Smooth muscle cell (in vitro differentiated cells): ENCODE measurements around the gene EVL. TPM values are rescaled to one million over a fixed set of nuclear protein-coding genes. Genes with fewer than 3 reads are reported as not detected.

Source experiments
- DNase-seq: peaks from one replicate; lab custom pipeline; 2025; ENCODE audit not compliant: unreplicated experiment; lab: John Stamatoyannopoulos, UW
- H2AFZ ChIP-seq: fragments of 200-600 bp; sonication (generic); 2 replicates; pipeline ENCODE4 v1.6.0; 2016; ENCODE audit warnings: antibody characterized with exemption, low read depth, mild to moderate bottlenecking
- H3F3A ChIP-seq: fragments of 200-600 bp; sonication (generic); 2 replicates; pipeline ENCODE4 v1.6.0; 2017; ENCODE audit warnings: antibody characterized with exemption, low read depth
- H3K27ac ChIP-seq: fragments of 200-600 bp; sonication (generic); 2 replicates; pipeline ENCODE4 v1.5.1; 2016; ENCODE audit warnings: low read depth, mild to moderate bottlenecking
- H3K27me3 ChIP-seq: fragments of 200-600 bp; sonication (generic); 2 replicates; pipeline ENCODE4 v1.6.1; 2016; ENCODE audit warnings: low read depth, mild to moderate bottlenecking
- H3K36me3 ChIP-seq: fragments of 200-600 bp; sonication (generic); 2 replicates; pipeline ENCODE4 v1.5.1; 2016; ENCODE audit warnings: low read depth
- H3K4me1 ChIP-seq: fragments of 200-600 bp; sonication (generic); 2 replicates; pipeline ENCODE4 v1.5.1; 2016; ENCODE audit warnings: low read depth
- H3K4me2 ChIP-seq: fragments of 200-600 bp; sonication (generic); 2 replicates; pipeline ENCODE4 v1.6.0; 2016; ENCODE audit warnings: mild to moderate bottlenecking
- H3K4me3 ChIP-seq: fragments of 200-600 bp; sonication (generic); 2 replicates; pipeline ENCODE4 v1.5.1; 2016; ENCODE audit warnings: mild to moderate bottlenecking
- H3K79me2 ChIP-seq: fragments of 200-600 bp; sonication (generic); 2 replicates; pipeline ENCODE4 v1.6.0; 2016; ENCODE audit warnings: low read depth, mild to moderate bottlenecking
- H3K9ac ChIP-seq: fragments of 200-600 bp; sonication (generic); 2 replicates; pipeline ENCODE4 v1.6.0; 2016; ENCODE audit warnings: low read depth
- H3K9me3 ChIP-seq: fragments of 200-600 bp; sonication (generic); replicated peaks from 2 replicates; pipeline ENCODE4 v1.5.1; 2016; ENCODE audit warnings: low read depth
- H4K20me1 ChIP-seq: fragments of 200-600 bp; sonication (generic); 2 replicates; pipeline ENCODE4 v1.6.0; 2016; ENCODE audit warnings: low read depth
- WGBS: methylation state at CpG from one replicate; pipeline ENCODE4 v1.1.7; 2016; ENCODE audit warnings: low lambda C conversion rate; 5-methylcytosine and 5-hydroxymethylcytosine counted together
- polyA plus RNA-seq: library from polyadenylated mRNA; unstranded; fragments of >200 nt; fragmentation: Nextera tagmentation; extraction: Ambion mirVana; gene quantifications from 2 replicates; pipeline ENCODE4 v1.2.1, GENCODE V29; 2016
- total RNA-seq: library from RNA; depleted of rRNA; stranded (reverse); fragments of >200 nt; gene quantifications from 2 replicates; pipeline ENCODE4 v1.2.3, GENCODE V29; 2014
- TF ChIP-seq, protein P1 (sequence below): fragments of 200-600 bp; sonication (generic); IDR thresholded peaks from 2 replicates; pipeline ENCODE4 v1.5.1; 2017; ENCODE audit warnings: borderline replicate concordance, mild to moderate bottlenecking, antibody characterized with exemption; ENCODE audit not compliant: insufficient read depth, poor library complexity, severe bottlenecking

Gene EVL
- total and polyA plus RNA-seq, 2 experiments from 2014 or later, result 19.5 to 26.3 TPM

DNA sequence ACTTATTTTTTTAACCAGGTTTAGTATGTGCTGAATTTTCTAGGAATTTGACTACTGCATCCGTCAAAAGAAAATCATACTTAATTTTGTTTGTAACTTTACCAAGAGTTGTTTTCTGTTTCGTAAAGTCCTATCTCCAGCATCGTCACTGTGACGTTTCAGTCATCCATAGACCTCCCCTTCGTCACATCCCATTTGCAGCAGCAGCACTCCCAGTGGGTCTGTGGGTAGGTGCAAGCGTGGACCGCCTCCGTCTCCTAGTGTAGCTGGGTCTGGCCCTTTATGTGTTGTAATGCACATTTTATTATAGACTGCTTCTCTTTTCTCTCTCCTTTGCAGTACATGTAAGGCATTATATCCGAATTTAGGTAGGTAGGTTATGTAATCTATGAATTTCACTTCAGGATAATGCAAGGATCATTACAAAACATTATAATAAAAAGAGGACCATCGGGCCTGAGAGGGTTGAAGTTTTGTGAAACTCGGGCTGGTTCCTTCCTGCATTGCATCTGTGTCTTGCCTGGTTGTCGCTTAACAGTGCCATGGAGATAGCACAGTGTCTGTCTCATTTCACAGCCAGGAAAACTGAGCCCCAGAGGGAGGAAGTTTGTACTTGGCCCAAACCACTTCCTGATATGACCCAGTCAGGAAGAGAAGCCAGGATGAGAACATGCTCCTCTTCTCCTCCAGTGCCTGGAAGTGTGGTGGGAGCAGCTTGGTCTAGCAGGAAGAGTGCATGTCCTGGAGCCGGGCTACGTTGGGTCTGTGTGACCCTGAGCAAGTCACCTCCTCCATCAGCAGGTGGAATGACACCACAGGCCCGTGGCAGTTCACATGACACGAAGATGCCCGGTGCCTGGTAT lies 41.3 kb downstream of the EVL start:
- no peak overlapping the region for H3K9ac ChIP-seq
- no peak overlapping the region for H3K4me2 ChIP-seq
- H2AFZ ChIP-seq, result no peak overlapping the region
- no peaks in the 10 kb centered on the region for H3K27me3 ChIP-seq
- no peaks in the 10 kb centered on the region for H3K79me2 ChIP-seq
- no peaks in the 10 kb centered on the region for H3F3A ChIP-seq
- 94% methylated on average over 17 of the region's 17 CpGs for WGBS
- H3K9me3 ChIP-seq, result no peaks in the 10 kb centered on the region
- TF ChIP-seq, protein P1, sequence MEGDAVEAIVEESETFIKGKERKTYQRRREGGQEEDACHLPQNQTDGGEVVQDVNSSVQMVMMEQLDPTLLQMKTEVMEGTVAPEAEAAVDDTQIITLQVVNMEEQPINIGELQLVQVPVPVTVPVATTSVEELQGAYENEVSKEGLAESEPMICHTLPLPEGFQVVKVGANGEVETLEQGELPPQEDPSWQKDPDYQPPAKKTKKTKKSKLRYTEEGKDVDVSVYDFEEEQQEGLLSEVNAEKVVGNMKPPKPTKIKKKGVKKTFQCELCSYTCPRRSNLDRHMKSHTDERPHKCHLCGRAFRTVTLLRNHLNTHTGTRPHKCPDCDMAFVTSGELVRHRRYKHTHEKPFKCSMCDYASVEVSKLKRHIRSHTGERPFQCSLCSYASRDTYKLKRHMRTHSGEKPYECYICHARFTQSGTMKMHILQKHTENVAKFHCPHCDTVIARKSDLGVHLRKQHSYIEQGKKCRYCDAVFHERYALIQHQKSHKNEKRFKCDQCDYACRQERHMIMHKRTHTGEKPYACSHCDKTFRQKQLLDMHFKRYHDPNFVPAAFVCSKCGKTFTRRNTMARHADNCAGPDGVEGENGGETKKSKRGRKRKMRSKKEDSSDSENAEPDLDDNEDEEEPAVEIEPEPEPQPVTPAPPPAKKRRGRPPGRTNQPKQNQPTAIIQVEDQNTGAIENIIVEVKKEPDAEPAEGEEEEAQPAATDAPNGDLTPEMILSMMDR, result no peak
- peaks cover 2% of the 10 kb centered on the region for H3K4me1 ChIP-seq
- no peak for DNase-seq
- H3K4me3 ChIP-seq, result no peak overlapping the region
- H3K27ac ChIP-seq, result no peak overlapping the region
- no peaks in the 10 kb centered on the region for H3K36me3 ChIP-seq
- H4K20me1 ChIP-seq, result no peaks in the 10 kb centered on the region

DNA sequence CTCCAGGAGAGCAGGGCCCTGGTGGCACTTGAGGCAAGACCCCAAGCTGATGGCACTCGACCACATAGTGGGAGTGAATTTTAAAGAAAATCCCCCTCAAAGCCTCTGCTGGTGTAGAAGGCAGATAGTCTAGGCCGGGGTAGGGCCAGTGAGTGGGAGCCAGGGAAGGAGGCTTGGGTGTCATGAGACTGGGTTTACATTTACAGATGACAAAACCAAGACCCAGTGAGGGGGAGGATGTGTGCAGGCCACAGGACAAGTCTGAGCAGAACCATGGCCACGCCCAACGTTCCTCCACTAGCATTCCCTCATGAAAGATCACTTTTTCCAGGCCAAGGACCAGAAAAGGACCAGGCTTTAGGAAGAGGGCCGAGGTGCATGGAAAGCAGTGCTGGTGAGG lies 42.0 kb downstream of the EVL start:
- Histone ChIP-seq H3K27ac (no peak overlapping the region), H3K9ac (no peak overlapping the region), H3K27me3 (no peaks in the 10 kb centered on the region), H3K4me3 (no peak overlapping the region), H3K4me2 (peak overlapping the region; percentile 0), H3K79me2 (no peaks in the 10 kb centered on the region), H4K20me1 (no peaks in the 10 kb centered on the region), H3K36me3 (no peaks in the 10 kb centered on the region), H3K4me1 (peaks cover 7% of the 10 kb centered on the region), H2AFZ (no peak overlapping the region), H3F3A (no peaks in the 10 kb centered on the region), H3K9me3 (no peaks in the 10 kb centered on the region)
- TF ChIP-seq, protein P1, result no peak
- no peak for DNase-seq
- 56% methylated on average over 5 of the region's 5 CpGs for WGBS

DNA sequence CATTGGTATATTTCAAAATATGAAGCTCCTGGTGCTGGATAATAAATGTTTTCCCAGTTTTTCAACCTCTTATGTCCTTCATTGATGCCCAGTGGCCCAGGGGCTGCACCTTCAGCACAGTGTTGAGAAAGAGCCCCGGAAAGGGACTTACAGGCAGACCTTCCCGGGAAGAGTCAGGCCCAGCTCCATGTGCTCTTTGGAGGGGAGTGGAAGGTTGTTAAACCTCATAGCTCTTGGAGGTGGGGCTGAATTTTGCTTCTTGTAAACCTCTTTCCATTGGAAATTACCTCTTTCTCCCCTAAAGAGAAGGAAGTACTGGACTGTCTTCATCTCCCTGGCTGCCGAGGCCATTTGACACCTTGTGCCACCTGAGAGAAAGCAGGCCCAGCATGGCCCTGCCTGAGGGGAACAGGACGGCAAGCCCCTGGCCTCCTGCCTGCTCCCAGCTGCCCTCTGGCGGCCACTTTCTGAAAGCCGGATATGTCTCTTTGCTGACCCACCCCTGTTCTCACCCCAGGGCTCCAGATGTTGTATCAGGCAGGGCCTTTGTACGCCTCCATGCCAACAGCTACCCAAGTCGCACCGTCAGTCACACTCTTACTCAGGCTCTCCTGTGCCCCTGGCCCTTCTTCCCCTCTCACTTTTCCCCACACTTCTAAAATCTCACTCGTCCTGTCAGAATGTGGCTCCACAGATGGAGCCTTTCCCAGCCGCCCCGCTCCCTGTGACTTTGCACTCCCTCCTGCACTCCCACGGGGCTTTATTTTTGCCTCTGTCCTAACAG lies 43.0 kb downstream of the EVL start:
- Histone ChIP-seq H3K9ac (no peak overlapping the region), H3K4me1 (peaks cover 7% of the 10 kb centered on the region), H3K79me2 (no peaks in the 10 kb centered on the region), H3K36me3 (no peaks in the 10 kb centered on the region), H3F3A (no peaks in the 10 kb centered on the region), H3K9me3 (no peaks in the 10 kb centered on the region), H3K4me3 (no peak overlapping the region), H4K20me1 (no peaks in the 10 kb centered on the region), H2AFZ (no peak overlapping the region), H3K27me3 (no peaks in the 10 kb centered on the region), H3K4me2 (peak overlapping the region; percentile 0), H3K27ac (peak overlapping the region; percentile 27)
- DNase-seq, result peak; percentile 51
- TF ChIP-seq, protein P1, result peak; percentile 92
- 49% methylated on average over 13 of the region's 13 CpGs for WGBS
